Measurements from ENCODE around the gene WNK2.
"Not testable (repeated sequence)": the region's sequence is repeated elsewhere in the genome, so short reads cannot be mapped to it uniquely, and the experiment has no call there.

Gene WNK2

GRCh38 chr9:93240891-93241334 is 57.0 kb downstream of the WNK2 start:
- no peak for DNase-seq

- DNase-seq: no peak
Measured at GRCh38 chr9:93243112-93243511, 59.2 kb downstream of the WNK2 start.

- peak; percentile 76 for DNase-seq
Measured at GRCh38 chr9:93244101-93244500, 60.2 kb downstream of the WNK2 start.

- DNase-seq: no peak
Measured at GRCh38 chr9:93244510-93245436, 60.8 kb downstream of the WNK2 start.

GRCh38 chr9:93245437-93245970 is 61.6 kb downstream of the WNK2 start:
- DNase-seq: no peak

GRCh38 chr9:93246111-93246510 is 62.2 kb downstream of the WNK2 start:
- no peak for DNase-seq

GRCh38 chr9:93246526-93246925 is 62.6 kb downstream of the WNK2 start:
- no peak for DNase-seq

- DNase-seq: no peak
Measured at GRCh38 chr9:93247099-93247865, 63.3 kb downstream of the WNK2 start.

- no peak for DNase-seq
Measured at GRCh38 chr9:93247892-93248291, 64.0 kb downstream of the WNK2 start.

GRCh38 chr9:93248386-93249040 is 64.6 kb downstream of the WNK2 start:
- DNase-seq: no peak

GRCh38 chr9:93250185-93250584 is 66.2 kb downstream of the WNK2 start:
- no peak for DNase-seq

GRCh38 chr9:93251309-93251708 is 67.4 kb downstream of the WNK2 start:
- DNase-seq: not testable (repeated sequence)

- no peak for DNase-seq
Measured at GRCh38 chr9:93252116-93252780, 68.3 kb downstream of the WNK2 start.

- DNase-seq: no peak
Measured at GRCh38 chr9:93252781-93253530, 69.0 kb downstream of the WNK2 start.

- DNase-seq: no peak
Measured at GRCh38 chr9:93253633-93254032, 69.7 kb downstream of the WNK2 start.

- no peak for DNase-seq
Measured at GRCh38 chr9:93254061-93254481, 70.1 kb downstream of the WNK2 start.

GRCh38 chr9:93254806-93255493 is 71.0 kb downstream of the WNK2 start:
- no peak for DNase-seq

GRCh38 chr9:93255494-93255867 is 71.5 kb downstream of the WNK2 start:
- no peak for DNase-seq

GRCh38 chr9:93255994-93256877 is 72.3 kb downstream of the WNK2 start:
- DNase-seq: no peak
